Loucy (cell line): Measurements from ENCODE around the gene TCAIM.

Source experiments
- H2AFZ ChIP-seq: fragments of 200-600 bp; sonication (generic); 2 replicates; pipeline ENCODE4 v1.6.0; 2016; ENCODE audit warnings: antibody characterized with exemption, mild to moderate bottlenecking, low read length, moderate library complexity
- H3F3A ChIP-seq: fragments of 200-600 bp; 2 replicates; pipeline ENCODE4 v1.6.0; 2016; ENCODE audit warnings: antibody characterized with exemption, low read depth, mild to moderate bottlenecking
- H3K27me3 ChIP-seq: fragments of 200-600 bp; sonication (generic); 2 replicates; pipeline ENCODE4 v1.6.1; 2014; ENCODE audit warnings: low read length, mild to moderate bottlenecking; ENCODE audit not compliant: insufficient read depth, poor library complexity, severe bottlenecking
- H3K36me3 ChIP-seq: fragments of 200-600 bp; sonication (generic); 2 replicates; pipeline ENCODE4 v1.6.1; 2016; ENCODE audit warnings: low read length; ENCODE audit not compliant: insufficient read depth
- H3K4me1 ChIP-seq: fragments of 200-600 bp; sonication (generic); 2 replicates; pipeline ENCODE4 v1.5.1; 2014; ENCODE audit warnings: low read length, mild to moderate bottlenecking; ENCODE audit not compliant: insufficient read depth, poor library complexity, severe bottlenecking
- H3K4me2 ChIP-seq: fragments of 200-600 bp; sonication (generic); 2 replicates; pipeline ENCODE4 v1.6.0; 2014; ENCODE audit warnings: antibody characterized with exemption, low read length, low read depth, mild to moderate bottlenecking; ENCODE audit not compliant: poor library complexity, severe bottlenecking
- H3K4me3 ChIP-seq: fragments of 200-600 bp; sonication (generic); 2 replicates; pipeline ENCODE4 v1.5.1; 2014; ENCODE audit warnings: low read length, mild to moderate bottlenecking, mixed read lengths; ENCODE audit not compliant: poor library complexity, severe bottlenecking
- H3K79me2 ChIP-seq: fragments of 200-600 bp; sonication (generic); 2 replicates; pipeline ENCODE4 v1.6.1; 2014; ENCODE audit warnings: low read length; ENCODE audit not compliant: insufficient read depth
- H3K9ac ChIP-seq: fragments of 200-600 bp; sonication (generic); 2 replicates; pipeline ENCODE4 v1.6.0; 2014; ENCODE audit warnings: mild to moderate bottlenecking, low read depth, low read length, moderate library complexity; ENCODE audit not compliant: poor library complexity, severe bottlenecking
- H3K9me2 ChIP-seq: fragments of 200-600 bp; sonication (generic); replicated peaks from 2 replicates; pipeline ENCODE4 v1.6.1; 2016; ENCODE audit warnings: low read depth, low read length, mixed read lengths
- H3K9me3 ChIP-seq: fragments of 200-600 bp; sonication (generic); 2 replicates; pipeline ENCODE4 v1.6.1; 2014; ENCODE audit warnings: mild to moderate bottlenecking, antibody characterized with exemption, low read length, low read depth; ENCODE audit not compliant: insufficient read depth
- H4K20me1 ChIP-seq: fragments of 200-600 bp; sonication (generic); 2 replicates; pipeline ENCODE4 v1.6.0; 2014; ENCODE audit warnings: antibody characterized with exemption, low read length, mild to moderate bottlenecking; ENCODE audit not compliant: insufficient read depth, poor library complexity, severe bottlenecking
- CTCF ChIP-seq: fragments of 200-600 bp; sonication (generic); conservative IDR thresholded peaks from 2 replicates; pipeline ENCODE4 v1.5.1; 2014; ENCODE audit warnings: mild to moderate bottlenecking, antibody characterized with exemption, low read length
- EZH2phosphoT487 ChIP-seq: fragments of 200-600 bp; IDR thresholded peaks from 2 replicates; pipeline ENCODE4 v1.6.1; 2018; ENCODE audit warnings: antibody characterized with exemption, mild to moderate bottlenecking, moderate library complexity, borderline replicate concordance

Gene TCAIM

GRCh38 chr3:44292947-44293346, 45.6 kb upstream of the TCAIM start:
- no peak for TF ChIP-seq CTCF
- TF ChIP-seq EZH2phosphoT487, result no peak
- Histone ChIP-seq H3K9ac (no peak overlapping the region), H3K4me3 (no peak overlapping the region), H4K20me1 (no peaks in the 10 kb centered on the region), H3K27me3 (no peaks in the 10 kb centered on the region), H3K9me3 (no peaks in the 10 kb centered on the region), H3K36me3 (no peaks in the 10 kb centered on the region), H3K4me1 (no peaks in the 10 kb centered on the region), H3K4me2 (no peak overlapping the region), H3F3A (no peaks in the 10 kb centered on the region), H2AFZ (no peak overlapping the region), H3K9me2 (no peaks in the 10 kb centered on the region), H3K79me2 (no peaks in the 10 kb centered on the region)

GRCh38 chr3:44297255-44297654, 41.3 kb upstream of the TCAIM start:
- H3F3A ChIP-seq, result no peaks in the 10 kb centered on the region
- no peaks in the 10 kb centered on the region for H4K20me1 ChIP-seq
- no peak overlapping the region for H3K4me2 ChIP-seq
- H3K36me3 ChIP-seq, result no peaks in the 10 kb centered on the region
- H3K9me3 ChIP-seq, result no peaks in the 10 kb centered on the region
- H2AFZ ChIP-seq, result no peak overlapping the region
- no peaks in the 10 kb centered on the region for H3K9me2 ChIP-seq
- H3K4me3 ChIP-seq, result no peak overlapping the region
- TF ChIP-seq EZH2phosphoT487, result no peak
- TF ChIP-seq CTCF, result no peak
- H3K9ac ChIP-seq, result no peak overlapping the region
- H3K27me3 ChIP-seq, result no peaks in the 10 kb centered on the region
- H3K79me2 ChIP-seq, result no peaks in the 10 kb centered on the region
- H3K4me1 ChIP-seq, result peaks cover 3% of the 10 kb centered on the region

- H3K27me3 ChIP-seq, result no peaks in the 10 kb centered on the region
- H3K36me3 ChIP-seq, result no peaks in the 10 kb centered on the region
- no peaks in the 10 kb centered on the region for H3F3A ChIP-seq
- peaks cover 3% of the 10 kb centered on the region for H3K4me1 ChIP-seq
- no peaks in the 10 kb centered on the region for H4K20me1 ChIP-seq
- H3K4me2 ChIP-seq, result no peak overlapping the region
- H3K9me2 ChIP-seq, result no peaks in the 10 kb centered on the region
- no peak overlapping the region for H2AFZ ChIP-seq
- no peak overlapping the region for H3K4me3 ChIP-seq
- TF ChIP-seq EZH2phosphoT487 (no peak), CTCF (no peak)
- no peaks in the 10 kb centered on the region for H3K79me2 ChIP-seq
- no peak overlapping the region for H3K9ac ChIP-seq
- H3K9me3 ChIP-seq, result no peaks in the 10 kb centered on the region
These were observed 36.8 kb upstream of the TCAIM start for GRCh38 chr3:44301746-44302145.
